Stromal cell of bone marrow (primary cell): ENCODE measurements around the gene ABCB11.
A peak's percentile ranks its signal among the peaks of the same experiment; 100 is the strongest.
"Not testable (repeated sequence)": the region's sequence is repeated elsewhere in the genome, so short reads cannot be mapped to it uniquely, and the experiment has no call there.

ENCODE experiments used
- DNase-seq: peaks from one replicate; pipeline ENCODE4 v3.0.0-alpha.2; 2012; ENCODE audit warnings: low read depth

Gene ABCB11

DNA sequence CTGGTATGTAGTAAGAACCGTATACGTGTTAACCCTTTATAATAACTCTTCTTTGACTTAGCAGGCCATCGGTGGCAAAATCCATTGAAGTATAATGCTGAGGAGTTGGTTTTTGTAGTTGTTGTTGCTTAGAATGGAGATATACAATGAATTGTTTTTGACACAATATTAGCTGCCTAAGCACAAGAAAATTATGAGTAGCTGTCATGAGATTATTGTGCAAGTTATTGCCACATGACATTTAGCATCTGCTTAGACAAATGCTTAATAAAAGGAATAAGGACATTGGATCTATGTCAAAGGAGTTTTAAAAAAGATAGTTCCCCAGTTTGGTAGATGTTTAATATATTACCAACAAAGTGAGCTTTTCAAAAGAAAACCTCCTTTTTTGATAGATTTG is 59.9 kb downstream of the ABCB11 start:
- DNase-seq = no peak

GRCh38 chr2:168970711-168971233 is 60.4 kb downstream of the ABCB11 start:
- no peak for DNase-seq

GRCh38 chr2:168969865-168970264 is 61.3 kb downstream of the ABCB11 start:
- no peak for DNase-seq

DNA sequence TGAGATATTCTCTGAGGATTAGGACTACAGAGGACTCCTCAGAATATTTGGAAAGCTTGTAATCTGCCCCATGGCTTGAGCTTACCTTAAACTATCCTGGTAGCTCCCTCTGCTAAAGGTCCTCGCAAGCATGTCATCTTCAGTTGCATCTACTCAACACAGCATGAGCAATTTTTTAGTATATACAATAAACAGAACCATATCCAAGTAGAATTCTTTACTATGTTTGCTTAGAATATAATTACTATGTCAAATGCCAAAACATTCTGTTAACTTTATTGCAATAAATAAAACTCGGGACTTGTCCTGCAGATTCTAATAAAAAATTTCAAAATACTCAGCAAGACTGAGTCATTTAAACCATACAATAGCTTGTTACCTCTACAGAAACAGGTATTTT is 62.8 kb downstream of the ABCB11 start:
- no peak for DNase-seq

DNA sequence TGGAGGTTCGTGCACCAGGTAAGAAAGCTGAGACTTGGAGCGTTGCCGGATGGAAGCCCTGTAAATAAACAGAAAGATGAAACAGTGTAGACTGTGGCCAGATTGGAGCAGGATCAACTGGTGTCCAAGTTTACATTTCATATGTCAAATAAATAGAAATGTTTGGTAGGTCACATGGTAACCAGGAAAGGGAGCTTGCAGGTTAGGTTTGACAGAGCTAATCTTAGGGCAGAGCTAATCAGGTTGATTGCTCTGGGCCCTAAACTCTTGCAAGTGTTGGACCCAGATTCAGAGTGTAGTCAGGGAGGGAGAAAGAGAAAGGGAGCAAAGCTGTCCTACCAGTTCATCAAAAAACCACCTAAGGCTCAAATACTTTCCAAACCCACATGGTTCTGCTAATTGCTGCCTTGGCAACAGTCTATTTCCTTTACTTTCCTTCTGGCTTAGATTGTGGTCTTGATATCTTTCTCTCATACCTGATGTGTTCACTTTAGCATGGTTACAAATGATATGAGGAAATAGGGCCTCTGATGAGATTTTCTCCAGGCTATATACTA is 66.8 kb downstream of the ABCB11 start:
- no peak for DNase-seq

DNA sequence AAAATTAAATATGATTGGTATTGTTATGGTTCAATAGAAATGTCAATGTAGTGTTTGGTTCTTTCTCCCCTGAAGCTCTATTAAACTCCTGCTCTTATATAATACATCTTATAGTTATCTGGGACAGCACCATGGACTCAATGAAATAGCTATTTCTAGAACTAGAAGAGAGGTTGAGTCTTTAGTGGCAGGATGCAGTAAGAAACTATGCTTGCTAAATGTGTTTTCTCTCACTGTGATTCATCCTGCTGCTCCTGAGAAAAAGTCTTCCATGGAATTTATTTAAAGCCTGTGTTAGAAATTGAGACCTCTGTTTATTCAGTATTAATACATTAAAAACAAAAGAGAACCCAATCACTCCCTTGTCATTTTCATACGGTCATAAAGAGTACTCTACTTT is 68.5 kb downstream of the ABCB11 start:
- peak; percentile 20 for DNase-seq

DNA sequence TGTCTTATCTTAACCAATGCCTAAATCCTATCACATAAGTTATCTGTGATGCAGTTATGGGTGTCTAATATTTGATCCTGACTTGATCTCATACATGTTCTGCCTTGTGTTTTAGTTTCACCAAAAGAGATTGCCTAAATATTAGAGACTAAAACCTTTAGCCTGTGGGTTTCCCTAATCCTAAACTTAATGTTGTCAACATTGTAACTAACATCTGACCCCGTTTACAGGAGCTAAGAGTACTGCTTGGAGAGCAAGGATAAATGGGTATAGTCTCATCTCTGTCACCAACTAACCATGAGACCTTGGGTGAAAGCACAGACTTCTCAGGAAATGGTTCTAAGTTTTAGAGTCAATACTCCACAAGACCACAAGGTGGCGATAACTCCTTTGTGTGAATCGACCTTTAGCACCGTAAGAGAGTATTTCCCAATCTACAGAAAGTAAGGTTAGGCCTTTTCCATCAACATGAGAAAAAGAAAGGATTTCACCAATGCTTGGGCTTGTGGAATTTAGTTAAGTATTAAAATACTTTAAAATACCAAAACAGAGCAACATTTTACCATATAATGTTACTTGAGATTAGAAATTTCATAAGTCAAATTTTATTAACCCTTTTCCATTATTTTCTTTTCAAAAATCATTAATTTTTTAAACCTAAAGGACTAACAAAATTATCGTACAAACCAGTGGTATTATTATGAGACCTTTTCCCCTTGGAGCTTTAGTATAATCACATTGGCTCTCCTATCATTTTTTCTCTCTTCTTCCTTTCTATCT is 69.5 kb downstream of the ABCB11 start:
- DNase-seq = peak; percentile 68

GRCh38 chr2:168956392-168956791 is 74.7 kb downstream of the ABCB11 start:
- no peak for DNase-seq

DNA sequence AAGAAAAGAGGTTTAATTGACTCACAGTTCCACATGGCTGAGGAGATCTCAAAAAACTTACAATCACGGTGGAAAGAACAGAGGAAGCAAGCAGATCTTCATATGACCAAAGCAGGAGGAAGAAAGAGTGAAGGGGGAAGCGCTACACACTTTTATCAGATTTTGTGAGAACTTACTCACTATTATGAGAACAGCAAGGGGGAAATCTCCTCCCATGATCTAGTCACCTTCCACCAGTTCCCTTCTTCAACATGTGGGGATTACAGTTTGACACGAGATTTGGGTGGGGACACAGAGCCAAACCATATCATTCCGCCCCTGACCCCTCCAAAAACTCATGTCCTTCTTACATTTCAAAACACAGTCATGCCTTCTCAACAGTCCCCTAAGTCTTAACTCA is 75.8 kb downstream of the ABCB11 start:
- no peak for DNase-seq

- no peak for DNase-seq
Observed at GRCh38 chr2:168954256-168954655, 76.9 kb downstream of the ABCB11 start.

- DNase-seq = no peak
Observed at GRCh38 chr2:168952424-168952823, 78.7 kb downstream of the ABCB11 start.

- no peak for DNase-seq
Observed at GRCh38 chr2:168951871-168952270, 79.3 kb downstream of the ABCB11 start.

DNA sequence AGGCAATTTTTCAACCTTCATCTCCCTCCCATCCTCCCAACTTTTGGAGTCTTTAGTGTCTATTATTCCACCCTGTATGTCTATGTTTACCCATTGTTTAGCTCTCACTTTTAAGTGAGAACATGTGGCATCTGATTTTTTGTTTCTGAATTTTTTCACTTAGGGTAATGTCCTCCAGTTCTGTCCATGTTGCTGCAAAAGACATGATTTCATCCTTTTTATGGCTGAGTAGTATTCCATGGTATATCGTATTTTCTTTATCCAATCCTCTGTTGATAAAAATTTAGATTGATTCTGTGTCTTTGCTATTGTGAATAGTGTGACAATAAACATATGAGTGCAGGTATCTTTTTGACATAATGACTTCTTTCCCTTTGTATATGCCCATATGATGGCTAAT is 81.8 kb downstream of the ABCB11 start:
- DNase-seq = no peak

- no peak for DNase-seq
Observed at GRCh38 chr2:168948621-168949212, 82.4 kb downstream of the ABCB11 start.

DNA sequence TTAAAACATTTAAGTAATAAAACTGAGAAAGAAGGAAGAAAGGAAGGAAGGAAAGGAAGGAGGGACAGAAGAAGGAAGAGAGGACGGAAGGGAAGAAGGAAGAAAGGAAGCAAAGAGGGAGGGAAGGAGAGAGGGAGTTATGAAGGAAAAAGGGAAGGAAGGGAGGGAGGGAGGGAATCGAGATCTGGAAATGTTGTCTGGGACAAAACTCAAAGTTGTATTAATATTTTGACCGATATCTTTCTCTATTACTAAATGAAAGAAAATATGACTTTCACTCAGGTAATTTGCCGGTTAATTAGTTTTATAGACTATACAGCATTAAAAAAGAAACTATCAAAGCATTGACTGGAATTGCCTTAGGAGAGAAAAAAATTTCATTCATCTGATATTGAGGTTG is 85.6 kb downstream of the ABCB11 start:
- DNase-seq = no peak

DNA sequence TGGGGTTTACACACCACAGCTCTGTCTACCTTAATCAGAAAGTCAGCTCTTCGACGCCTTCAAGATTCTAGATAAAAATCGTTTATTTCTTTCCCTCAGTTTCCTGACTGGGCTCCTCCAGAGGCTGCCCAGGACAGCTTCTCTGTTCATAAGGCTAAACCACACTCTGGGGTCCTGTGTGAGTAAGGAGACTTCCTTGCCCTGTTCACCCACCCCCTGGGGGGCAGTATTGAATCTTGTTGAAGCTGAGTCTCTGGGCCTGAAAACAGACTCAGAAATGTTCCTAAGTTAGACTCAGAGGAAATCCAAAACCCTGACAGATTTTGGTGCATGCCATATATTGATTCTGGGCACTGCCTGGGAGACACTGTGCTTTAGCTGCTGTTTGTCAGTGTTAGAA is 87.1 kb downstream of the ABCB11 start:
- DNase-seq = no peak

DNA sequence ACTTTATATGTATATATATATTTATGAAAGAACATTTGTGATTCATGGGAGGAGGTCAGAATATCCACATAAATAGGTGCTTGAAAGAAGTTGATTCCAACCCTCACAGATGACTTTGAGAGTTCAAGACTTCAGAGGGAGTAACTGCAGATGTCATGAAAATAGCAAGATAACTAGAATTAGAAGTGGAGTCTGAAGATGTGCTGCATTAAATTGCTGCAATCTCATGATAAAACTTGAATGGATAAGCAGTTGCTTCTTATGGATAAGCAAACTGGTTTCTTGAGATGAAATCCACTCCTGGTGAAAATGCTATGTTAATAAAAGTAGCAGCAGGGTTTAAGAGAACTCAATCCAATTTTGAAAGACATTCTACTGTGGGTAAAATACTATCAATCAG is 89.8 kb downstream of the ABCB11 start:
- no peak for DNase-seq

DNA sequence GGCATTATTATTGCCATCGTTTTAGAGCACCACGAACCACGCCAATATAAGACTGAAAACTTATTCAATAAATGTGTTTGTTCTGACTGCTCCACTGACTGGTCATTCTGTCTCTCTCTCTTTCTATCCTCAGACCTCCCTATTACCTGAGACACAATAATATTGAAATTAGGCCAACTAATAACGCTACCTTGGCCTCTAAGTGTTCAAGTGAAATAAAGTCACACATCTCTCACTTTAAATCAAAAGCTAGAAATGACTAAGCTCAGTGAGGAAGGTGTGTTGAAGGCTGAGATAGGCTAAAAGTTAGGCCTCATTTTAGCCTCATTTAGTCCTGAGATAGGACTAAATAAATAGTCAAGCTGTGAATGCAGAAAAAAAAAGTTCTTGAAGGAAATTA is 91.2 kb downstream of the ABCB11 start:
- DNase-seq = no peak

GRCh38 chr2:168939061-168939460 is 92.1 kb downstream of the ABCB11 start:
- no peak for DNase-seq

GRCh38 chr2:168935810-168936581 is 95.1 kb downstream of the ABCB11 start:
- peak; percentile 78 for DNase-seq

DNA sequence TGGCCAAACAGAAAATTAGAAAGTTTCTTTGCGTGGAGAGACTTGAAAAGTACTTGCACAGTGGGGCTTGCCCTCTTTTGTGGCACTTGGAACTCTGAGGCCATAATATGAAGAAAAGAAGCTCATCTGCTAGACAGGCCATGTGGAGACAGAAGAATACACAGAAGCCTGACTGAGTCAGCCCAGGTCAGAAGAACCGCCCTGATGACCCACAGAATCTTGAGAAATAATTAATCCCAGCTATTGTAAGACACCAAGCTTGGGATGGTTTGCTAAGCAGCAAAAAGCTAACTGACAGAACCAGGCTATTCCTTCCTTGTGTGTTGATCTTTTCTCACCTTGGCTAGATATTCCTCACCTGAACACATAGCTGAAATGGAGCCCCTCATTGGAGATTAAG is 96.3 kb downstream of the ABCB11 start:
- DNase-seq = no peak

- DNase-seq = not testable (repeated sequence)
Observed at GRCh38 chr2:168932174-168932573, 99.0 kb downstream of the ABCB11 start.

GRCh38 chr2:168930242-168930641 is 100.9 kb downstream of the ABCB11 start:
- no peak for DNase-seq
